WTC11 (cell line): ENCODE results near the gene RNF145.

Experiments used
- FOXJ3 ChIP-seq: sonication (generic); formaldehyde crosslinking; IDR thresholded peaks from 2 replicates; pipeline ENCODE4 v1.9.0; 2021; ENCODE audit warnings: missing genetic modification reagents, mild to moderate bottlenecking, borderline replicate concordance
- ZNF219 ChIP-seq: sonication (generic); formaldehyde crosslinking; IDR thresholded peaks from 2 replicates; pipeline ENCODE4 v1.8.0; 2023; ENCODE audit warnings: missing genetic modification reagents, mild to moderate bottlenecking, borderline replicate concordance
- TF ChIP-seq, protein P1 (sequence below): fragments of 200-600 bp; IDR thresholded peaks from 2 replicates; pipeline ENCODE4 v1.8.0; 2022; ENCODE audit warnings: antibody characterized with exemption
- TF ChIP-seq, protein P2 (sequence below): sonication (generic); formaldehyde crosslinking; conservative IDR thresholded peaks from 2 replicates; pipeline ENCODE4 v1.8.1; 2023; ENCODE audit warnings: mild to moderate bottlenecking, low read depth, missing genetic modification reagents, moderate library complexity

DNA sequence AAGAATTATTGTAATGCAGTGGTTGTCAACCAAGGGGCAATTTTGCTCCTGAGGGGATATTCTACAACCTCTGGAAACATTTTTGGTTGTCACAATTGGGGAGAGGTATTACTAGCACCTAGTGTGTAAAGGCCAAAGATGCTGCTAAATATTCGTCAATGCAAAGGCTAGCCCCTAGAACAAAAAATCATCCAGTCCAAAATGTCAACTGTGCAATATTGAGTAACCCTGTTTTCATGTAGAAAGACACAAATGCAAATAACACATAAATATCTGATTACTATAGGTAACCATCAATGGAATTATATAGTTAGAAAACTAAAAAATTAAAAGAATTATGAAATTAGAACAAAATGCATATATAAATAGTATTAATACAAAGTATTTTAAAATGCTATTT lies 26.1 kb downstream of the RNF145 start:
- TF ChIP-seq FOXJ3 (CRISPR knock-in tag) (no peak), ZNF219 (CRISPR knock-in tag) (no peak)
- TF ChIP-seq, protein P1, sequence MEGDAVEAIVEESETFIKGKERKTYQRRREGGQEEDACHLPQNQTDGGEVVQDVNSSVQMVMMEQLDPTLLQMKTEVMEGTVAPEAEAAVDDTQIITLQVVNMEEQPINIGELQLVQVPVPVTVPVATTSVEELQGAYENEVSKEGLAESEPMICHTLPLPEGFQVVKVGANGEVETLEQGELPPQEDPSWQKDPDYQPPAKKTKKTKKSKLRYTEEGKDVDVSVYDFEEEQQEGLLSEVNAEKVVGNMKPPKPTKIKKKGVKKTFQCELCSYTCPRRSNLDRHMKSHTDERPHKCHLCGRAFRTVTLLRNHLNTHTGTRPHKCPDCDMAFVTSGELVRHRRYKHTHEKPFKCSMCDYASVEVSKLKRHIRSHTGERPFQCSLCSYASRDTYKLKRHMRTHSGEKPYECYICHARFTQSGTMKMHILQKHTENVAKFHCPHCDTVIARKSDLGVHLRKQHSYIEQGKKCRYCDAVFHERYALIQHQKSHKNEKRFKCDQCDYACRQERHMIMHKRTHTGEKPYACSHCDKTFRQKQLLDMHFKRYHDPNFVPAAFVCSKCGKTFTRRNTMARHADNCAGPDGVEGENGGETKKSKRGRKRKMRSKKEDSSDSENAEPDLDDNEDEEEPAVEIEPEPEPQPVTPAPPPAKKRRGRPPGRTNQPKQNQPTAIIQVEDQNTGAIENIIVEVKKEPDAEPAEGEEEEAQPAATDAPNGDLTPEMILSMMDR: no peak
- TF ChIP-seq, protein P2, sequence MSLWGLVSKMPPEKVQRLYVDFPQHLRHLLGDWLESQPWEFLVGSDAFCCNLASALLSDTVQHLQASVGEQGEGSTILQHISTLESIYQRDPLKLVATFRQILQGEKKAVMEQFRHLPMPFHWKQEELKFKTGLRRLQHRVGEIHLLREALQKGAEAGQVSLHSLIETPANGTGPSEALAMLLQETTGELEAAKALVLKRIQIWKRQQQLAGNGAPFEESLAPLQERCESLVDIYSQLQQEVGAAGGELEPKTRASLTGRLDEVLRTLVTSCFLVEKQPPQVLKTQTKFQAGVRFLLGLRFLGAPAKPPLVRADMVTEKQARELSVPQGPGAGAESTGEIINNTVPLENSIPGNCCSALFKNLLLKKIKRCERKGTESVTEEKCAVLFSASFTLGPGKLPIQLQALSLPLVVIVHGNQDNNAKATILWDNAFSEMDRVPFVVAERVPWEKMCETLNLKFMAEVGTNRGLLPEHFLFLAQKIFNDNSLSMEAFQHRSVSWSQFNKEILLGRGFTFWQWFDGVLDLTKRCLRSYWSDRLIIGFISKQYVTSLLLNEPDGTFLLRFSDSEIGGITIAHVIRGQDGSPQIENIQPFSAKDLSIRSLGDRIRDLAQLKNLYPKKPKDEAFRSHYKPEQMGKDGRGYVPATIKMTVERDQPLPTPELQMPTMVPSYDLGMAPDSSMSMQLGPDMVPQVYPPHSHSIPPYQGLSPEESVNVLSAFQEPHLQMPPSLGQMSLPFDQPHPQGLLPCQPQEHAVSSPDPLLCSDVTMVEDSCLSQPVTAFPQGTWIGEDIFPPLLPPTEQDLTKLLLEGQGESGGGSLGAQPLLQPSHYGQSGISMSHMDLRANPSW (CRISPR knock-in tag): no peak
